ENCODE results near the gene RIOK3. TPM values are rescaled to one million over a fixed set of nuclear protein-coding genes. Genes with fewer than 3 reads are reported as not detected.
A peak's percentile ranks its signal among the peaks of the same experiment; 100 is the strongest.

The RIOK3 gene
- polyA plus RNA-seq, 2 of the 4 experiments (the other 2 are of a cell fraction) = 25.3 to 43.3 TPM

DNA sequence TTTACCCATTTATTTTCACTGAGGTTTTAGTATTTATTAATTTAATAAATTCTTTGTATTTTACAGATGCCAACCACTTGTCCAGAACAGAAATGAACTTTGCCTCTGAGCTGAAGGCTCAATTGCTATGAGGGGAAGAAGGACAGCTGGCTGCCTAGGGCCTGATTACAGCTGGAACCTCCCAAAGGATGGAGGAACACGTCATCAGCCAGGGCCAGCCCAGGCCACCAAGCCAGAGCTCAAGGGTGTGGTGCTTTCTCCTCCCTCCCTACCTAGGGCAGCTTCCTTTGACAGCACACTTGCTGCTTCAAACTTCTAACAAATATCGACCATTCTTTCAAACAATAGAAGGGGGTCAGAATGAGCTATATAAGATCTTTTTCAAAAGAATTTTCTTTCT lies 19.7 kb upstream of the RIOK3 start:
- H3K4me1 ChIP-seq = peaks cover 4% of the 10 kb centered on the region; the same call in 1 of the 3 replicates
- no peak overlapping the region for H3K4me2 ChIP-seq
- ATAC-seq (no peak), FAIRE-seq (no peak), DNase-seq (ENCODE audit: low read depth in 1 of 2, low spot score in 1 of 2) (no peak)
- no peak overlapping the region for H3K27ac ChIP-seq
- ChIA-PET POLR2A (no interaction called here), CTCF (no interaction called here)
- no peaks in the 10 kb centered on the region for H3K9me3 ChIP-seq
- TF ChIP-seq KDM1A (IDR thresholded peaks at IDR 0.05; ENCODE audit: low read depth) (no peak), GATA3 (IDR thresholded peaks at IDR 0.05; ENCODE audit: borderline replicate concordance) (no peak), KDM5A (IDR thresholded peaks at IDR 0.05) (no peak), CEBPB (IDR thresholded peaks at IDR 0.05) (no peak), RAD21 (conservative IDR thresholded peaks at IDR 0.05 in 1 of 2, IDR thresholded peaks at IDR 0.05 in 1 of 2) (no peak)
- 93% methylated on average over 2 of the region's 2 CpGs for WGBS (ENCODE audit: missing lambda C conversion rate)
- no peak overlapping the region for H3K4me3 ChIP-seq

DNA sequence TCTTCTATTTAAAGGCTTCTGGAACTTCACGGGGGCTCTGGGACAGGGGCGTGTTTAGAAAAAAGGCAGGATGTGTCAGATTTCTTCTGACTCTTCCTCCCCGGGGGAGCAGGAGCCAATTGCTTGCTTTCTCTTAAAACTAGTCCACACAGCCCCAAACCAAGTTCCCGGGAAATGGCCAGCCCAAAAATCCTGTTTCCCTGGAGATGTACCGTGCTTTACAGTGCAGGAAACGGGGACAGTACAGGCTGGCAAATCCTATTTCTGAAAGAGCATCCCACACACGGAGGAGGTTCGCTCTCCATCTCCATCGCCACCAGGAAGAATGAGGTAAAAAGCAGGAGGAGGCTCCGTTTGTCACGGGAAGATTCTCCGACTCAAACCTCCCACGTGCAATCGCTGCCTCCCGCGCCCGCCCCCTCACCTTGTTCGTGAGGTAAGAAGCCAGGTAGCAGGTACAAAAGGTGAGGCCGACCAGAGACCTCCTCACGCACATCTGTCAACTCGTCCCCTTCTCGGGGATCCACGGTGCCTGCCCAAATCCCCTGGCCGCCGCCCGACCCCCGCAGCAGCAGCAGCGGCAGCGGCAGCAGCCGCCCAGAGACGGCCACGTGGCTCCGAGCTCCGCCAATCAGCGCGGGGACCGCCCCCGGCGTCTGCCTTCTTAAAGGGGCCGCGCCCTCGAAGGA lies 15.6 kb upstream of the RIOK3 start:
- DNase-seq (ENCODE audit: low read depth in 1 of 2, low spot score in 1 of 2) (peak; percentile 51 to 54), FAIRE-seq (no peak), ATAC-seq (peak; percentile 98)
- peak overlapping the region; percentile 72 for H3K4me3 ChIP-seq
- ChIA-PET CTCF (no interaction called here), POLR2A (no interaction called here)
- under 1% methylated on average over 30 of the region's 42 CpGs for WGBS (ENCODE audit: missing lambda C conversion rate)
- peaks cover 4% of the 10 kb centered on the region; the same call in 1 of the 3 replicates for H3K4me1 ChIP-seq
- H3K9me3 ChIP-seq = no peaks in the 10 kb centered on the region
- peak overlapping the region; percentile 67 to 86 for H3K27ac ChIP-seq
- H3K4me2 ChIP-seq = peak overlapping the region; percentile 74
- TF ChIP-seq, protein P1, sequence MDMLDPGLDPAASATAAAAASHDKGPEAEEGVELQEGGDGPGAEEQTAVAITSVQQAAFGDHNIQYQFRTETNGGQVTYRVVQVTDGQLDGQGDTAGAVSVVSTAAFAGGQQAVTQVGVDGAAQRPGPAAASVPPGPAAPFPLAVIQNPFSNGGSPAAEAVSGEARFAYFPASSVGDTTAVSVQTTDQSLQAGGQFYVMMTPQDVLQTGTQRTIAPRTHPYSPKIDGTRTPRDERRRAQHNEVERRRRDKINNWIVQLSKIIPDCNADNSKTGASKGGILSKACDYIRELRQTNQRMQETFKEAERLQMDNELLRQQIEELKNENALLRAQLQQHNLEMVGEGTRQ (IDR thresholded peaks at IDR 0.05) = peak; percentile 88
- TF ChIP-seq, protein P2, sequence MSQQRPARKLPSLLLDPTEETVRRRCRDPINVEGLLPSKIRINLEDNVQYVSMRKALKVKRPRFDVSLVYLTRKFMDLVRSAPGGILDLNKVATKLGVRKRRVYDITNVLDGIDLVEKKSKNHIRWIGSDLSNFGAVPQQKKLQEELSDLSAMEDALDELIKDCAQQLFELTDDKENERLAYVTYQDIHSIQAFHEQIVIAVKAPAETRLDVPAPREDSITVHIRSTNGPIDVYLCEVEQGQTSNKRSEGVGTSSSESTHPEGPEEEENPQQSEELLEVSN (IDR thresholded peaks at IDR 0.05; ENCODE audit: borderline replicate concordance, low read depth) = peak; percentile 85
- TF ChIP-seq CBX2 (IDR thresholded peaks at IDR 0.05; ENCODE audit: borderline replicate concordance, low read depth) = no peak
- peak; percentile 57 for TF ChIP-seq POLR2A (IDR thresholded peaks at IDR 0.05; ENCODE audit: low read length)
- peak; percentile 39; the same call in 1 of the 2 replicates for TF ChIP-seq MYC (IDR thresholded peaks at IDR 0.05; ENCODE audit: borderline replicate concordance, low read length)
- TF ChIP-seq FOSB (CRISPR knock-in tag; IDR thresholded peaks at IDR 0.05) = no peak
- TF ChIP-seq, protein P3, sequence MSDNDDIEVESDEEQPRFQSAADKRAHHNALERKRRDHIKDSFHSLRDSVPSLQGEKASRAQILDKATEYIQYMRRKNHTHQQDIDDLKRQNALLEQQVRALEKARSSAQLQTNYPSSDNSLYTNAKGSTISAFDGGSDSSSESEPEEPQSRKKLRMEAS (IDR thresholded peaks at IDR 0.05) = peak; percentile 89

DNA sequence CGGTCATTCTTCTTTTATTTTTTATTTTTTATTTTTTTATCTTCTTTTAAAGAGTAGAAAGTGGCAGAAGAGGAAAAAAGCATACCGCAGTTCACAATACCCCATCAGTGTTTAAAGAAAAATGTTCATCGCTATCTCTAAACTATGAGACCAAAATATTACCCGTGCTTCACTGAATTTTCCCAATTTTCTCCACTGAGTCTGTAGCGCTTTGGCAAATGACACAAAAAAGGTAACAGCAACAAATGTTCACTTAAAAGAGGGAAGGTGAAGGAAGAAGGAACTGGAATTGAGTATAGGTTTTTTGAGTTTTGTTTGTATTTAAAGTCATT lies 15.1 kb upstream of the RIOK3 start:
- POLR2A ChIA-PET = no interaction called here
- no peak for FAIRE-seq

More for the DNA sequence above, 15.1 kb upstream of the RIOK3 start:
- peak overlapping the region; percentile 67 to 86 for H3K27ac ChIP-seq
- H3K4me1 ChIP-seq = peaks cover 4% of the 10 kb centered on the region; the same call in 1 of the 3 replicates
- 12% methylated on average over 5 of the region's 5 CpGs for WGBS (ENCODE audit: missing lambda C conversion rate)
- peak overlapping the region; percentile 72 for H3K4me3 ChIP-seq
- peak overlapping the region; percentile 74 for H3K4me2 ChIP-seq
- no peak for ATAC-seq
- CTCF ChIA-PET = no interaction called here
- DNase-seq (ENCODE audit: low read depth in 1 of 2, low spot score in 1 of 2) = no peak
- TF ChIP-seq ZFP36 (IDR thresholded peaks at IDR 0.05; ENCODE audit: borderline replicate concordance, partially characterized antibody) (no peak), CEBPB (IDR thresholded peaks at IDR 0.05) (no peak), SREBF2 (IDR thresholded peaks at IDR 0.05) (no peak), FOXS1 (CRISPR knock-in tag; IDR thresholded peaks at IDR 0.05) (no peak), JUNB (IDR thresholded peaks at IDR 0.05) (no peak), PHF8 (IDR thresholded peaks at IDR 0.05; ENCODE audit: borderline replicate concordance, low read depth) (no peak), NR3C1 (IDR thresholded peaks at IDR 0.05) (no peak), CBX8 (IDR thresholded peaks at IDR 0.05) (no peak), RNF2 (IDR thresholded peaks at IDR 0.05; ENCODE audit: borderline replicate concordance, low read depth) (no peak), ESRRA (IDR thresholded peaks at IDR 0.05; ENCODE audit: borderline replicate concordance, low read length) (no peak), KDM5A (IDR thresholded peaks at IDR 0.05) (no peak), TFCP2L1 (CRISPR knock-in tag; IDR thresholded peaks at IDR 0.05) (no peak), GATA3 (IDR thresholded peaks at IDR 0.05; ENCODE audit: borderline replicate concordance) (no peak), SMC3 (IDR thresholded peaks at IDR 0.05) (no peak), POLR2A (IDR thresholded peaks at IDR 0.05; ENCODE audit: low read length) (no peak), MAFK (IDR thresholded peaks at IDR 0.05; ENCODE audit: partially characterized antibody) (no peak), RCOR1 (IDR thresholded peaks at IDR 0.05; ENCODE audit: low read depth, low read length) (no peak), JUN (IDR thresholded peaks at IDR 0.05) (no peak), NPAS2 (CRISPR knock-in tag; IDR thresholded peaks at IDR 0.05; ENCODE audit: borderline replicate concordance) (no peak)
- TF ChIP-seq, protein P4, sequence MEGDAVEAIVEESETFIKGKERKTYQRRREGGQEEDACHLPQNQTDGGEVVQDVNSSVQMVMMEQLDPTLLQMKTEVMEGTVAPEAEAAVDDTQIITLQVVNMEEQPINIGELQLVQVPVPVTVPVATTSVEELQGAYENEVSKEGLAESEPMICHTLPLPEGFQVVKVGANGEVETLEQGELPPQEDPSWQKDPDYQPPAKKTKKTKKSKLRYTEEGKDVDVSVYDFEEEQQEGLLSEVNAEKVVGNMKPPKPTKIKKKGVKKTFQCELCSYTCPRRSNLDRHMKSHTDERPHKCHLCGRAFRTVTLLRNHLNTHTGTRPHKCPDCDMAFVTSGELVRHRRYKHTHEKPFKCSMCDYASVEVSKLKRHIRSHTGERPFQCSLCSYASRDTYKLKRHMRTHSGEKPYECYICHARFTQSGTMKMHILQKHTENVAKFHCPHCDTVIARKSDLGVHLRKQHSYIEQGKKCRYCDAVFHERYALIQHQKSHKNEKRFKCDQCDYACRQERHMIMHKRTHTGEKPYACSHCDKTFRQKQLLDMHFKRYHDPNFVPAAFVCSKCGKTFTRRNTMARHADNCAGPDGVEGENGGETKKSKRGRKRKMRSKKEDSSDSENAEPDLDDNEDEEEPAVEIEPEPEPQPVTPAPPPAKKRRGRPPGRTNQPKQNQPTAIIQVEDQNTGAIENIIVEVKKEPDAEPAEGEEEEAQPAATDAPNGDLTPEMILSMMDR (IDR thresholded peaks at IDR 0.05) = no peak
- H3K9me3 ChIP-seq = no peaks in the 10 kb centered on the region

All from A549 (cell line).